GM12875 (cell line): ENCODE results near the gene ZMIZ1.

Source experiments
- H3K4me3 ChIP-seq: one replicate; pipeline ENCODE4 v1.5.1; 2011; ENCODE audit warnings: low read depth, low read length, control low read depth
- CTCF ChIP-seq: IDR thresholded peaks from 2 replicates; pipeline ENCODE4 v1.5.1; 2011; ENCODE audit warnings: low read depth, mild to moderate bottlenecking, control low read depth, inconsistent platforms, low read length, moderate library complexity, borderline replicate concordance; ENCODE audit not compliant: insufficient read depth

The ZMIZ1 gene

GRCh38 chr10:79266084-79266483 lies 197.3 kb downstream of the ZMIZ1 start:
- H3K4me3 ChIP-seq: peak overlapping the region; percentile 6
- no peak for TF ChIP-seq CTCF

DNA sequence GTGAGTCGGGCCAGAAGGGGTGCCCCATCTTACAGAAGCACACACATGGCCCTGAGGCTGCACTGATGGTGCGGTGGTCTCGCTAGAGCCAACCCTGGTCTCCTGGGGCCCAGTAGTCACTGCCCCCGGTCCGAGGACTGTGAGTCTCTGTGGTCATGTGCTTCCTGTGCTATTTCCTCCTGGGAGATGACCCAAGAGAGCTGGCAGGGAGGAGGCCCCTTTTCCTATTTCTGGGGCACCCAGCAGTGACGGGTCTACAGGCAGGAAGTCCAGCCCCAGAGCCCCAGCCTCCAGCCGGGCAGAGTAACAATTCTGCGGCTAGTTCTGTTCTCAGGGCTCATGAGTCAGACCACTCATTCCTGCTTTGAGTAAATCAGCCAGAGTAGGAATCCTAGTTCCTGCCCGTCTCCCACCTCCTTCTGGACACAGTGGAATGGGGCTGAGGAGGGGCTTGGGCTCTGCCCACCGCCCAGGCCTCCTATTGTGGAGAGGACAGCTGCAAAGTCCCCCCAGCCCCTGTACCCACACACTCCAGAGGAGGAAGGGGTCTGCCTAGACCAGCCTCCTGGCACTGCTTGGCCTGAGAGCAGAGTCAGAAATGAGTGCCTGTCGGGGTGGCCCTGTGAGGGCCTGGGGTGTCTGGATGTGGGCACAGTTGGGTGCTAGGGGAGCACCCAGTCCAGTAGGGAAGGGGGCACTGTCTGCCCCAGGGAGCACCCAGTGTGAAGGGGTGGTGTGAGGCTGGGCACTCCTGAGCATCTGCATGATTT lies 198.0 kb downstream of the ZMIZ1 start:
- TF ChIP-seq CTCF: no peak

GRCh38 chr10:79267499-79267898 lies 198.7 kb downstream of the ZMIZ1 start:
- no peak overlapping the region for H3K4me3 ChIP-seq
- TF ChIP-seq CTCF: peak; percentile 52; the same call in 1 of the 2 replicates

More for the DNA sequence above, 198.0 kb downstream of the ZMIZ1 start:
- H3K4me3 ChIP-seq: peak overlapping the region; percentile 6

- no peak for TF ChIP-seq CTCF
- H3K4me3 ChIP-seq: no peak overlapping the region
Measured at GRCh38 chr10:79268161-79268601, 199.4 kb downstream of the ZMIZ1 start.

- H3K4me3 ChIP-seq: no peak overlapping the region
Measured at GRCh38 chr10:79268742-79269141, 200.0 kb downstream of the ZMIZ1 start.

GRCh38 chr10:79269443-79269842 lies 200.7 kb downstream of the ZMIZ1 start:
- no peak for TF ChIP-seq CTCF
- no peak overlapping the region for H3K4me3 ChIP-seq

More at GRCh38 chr10:79268742-79269141, 200.0 kb downstream of the ZMIZ1 start:
- TF ChIP-seq CTCF: no peak

- no peak for TF ChIP-seq CTCF
- no peak overlapping the region for H3K4me3 ChIP-seq
Measured at GRCh38 chr10:79269969-79270368, 201.2 kb downstream of the ZMIZ1 start.
